GM18508 (cell line): Measurements from ENCODE around the gene UMPS.
"Not testable (repeated sequence)": the region's sequence is repeated elsewhere in the genome, so short reads cannot be mapped to it uniquely, and the experiment has no call there.

Experiments used
- ATAC-seq: cut with Tn5 transposase; IDR thresholded peaks from one replicate; pipeline ENCODE4 v1.9.1; 2021; ENCODE audit warnings: moderate number of reproducible peaks; ENCODE audit not compliant: insufficient read depth, unreplicated experiment

UMPS gene

GRCh38 chr3:124705552-124705951 lies 24.7 kb upstream of the UMPS start:
- no peak for ATAC-seq

DNA sequence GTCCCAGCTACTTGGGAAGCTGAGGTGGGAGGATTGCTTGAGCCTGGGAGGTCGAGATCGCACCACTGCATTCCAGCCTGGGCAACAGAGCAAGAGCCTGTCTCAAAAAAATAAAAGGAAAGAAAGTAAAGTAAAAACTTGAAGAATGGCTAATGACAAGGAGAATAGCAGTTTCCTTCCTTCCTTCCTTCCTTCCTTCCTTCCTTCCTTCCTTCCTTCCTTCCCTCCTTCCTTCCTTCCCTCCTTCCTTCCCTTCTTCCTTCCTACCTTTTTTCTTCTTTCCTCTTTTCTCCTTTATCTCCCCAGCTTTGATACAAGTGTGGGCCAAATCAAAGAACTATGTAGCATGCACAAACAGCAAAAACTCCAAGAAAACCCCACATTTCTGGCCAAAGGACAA lies 23.0 kb upstream of the UMPS start:
- not testable (repeated sequence) for ATAC-seq

GRCh38 chr3:124707656-124708062 lies 22.6 kb upstream of the UMPS start:
- no peak for ATAC-seq

GRCh38 chr3:124714223-124714853 lies 15.9 kb upstream of the UMPS start:
- no peak for ATAC-seq

- no peak for ATAC-seq
Measured at GRCh38 chr3:124722589-124722988, 7.7 kb upstream of the UMPS start.

- ATAC-seq: no peak
Measured at GRCh38 chr3:124730941-124731297, 667 bp downstream of the UMPS start.

- no peak for ATAC-seq
Measured at GRCh38 chr3:124731760-124732159, 1.5 kb downstream of the UMPS start.

DNA sequence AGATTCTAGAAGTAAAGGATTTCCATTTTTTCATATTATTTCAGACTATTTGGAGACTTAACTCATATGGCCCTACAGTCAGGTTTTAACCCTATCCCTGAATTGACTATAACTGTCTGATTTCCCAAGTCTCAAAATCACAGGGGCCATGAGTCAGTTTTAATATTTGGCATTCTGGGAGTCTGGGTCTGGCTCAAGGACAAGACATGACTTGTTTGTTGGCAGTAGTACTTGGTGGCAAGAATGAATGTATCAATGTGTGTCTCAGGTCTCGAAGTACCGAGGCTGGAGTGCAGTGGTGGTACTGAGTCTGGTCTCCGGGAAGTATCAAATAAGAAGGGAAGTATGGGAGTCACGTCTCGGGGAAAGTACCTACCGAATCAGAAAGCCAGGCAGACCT lies 10.8 kb downstream of the UMPS start:
- ATAC-seq: no peak

GRCh38 chr3:124745756-124746155 lies 15.5 kb downstream of the UMPS start:
- ATAC-seq: no peak

DNA sequence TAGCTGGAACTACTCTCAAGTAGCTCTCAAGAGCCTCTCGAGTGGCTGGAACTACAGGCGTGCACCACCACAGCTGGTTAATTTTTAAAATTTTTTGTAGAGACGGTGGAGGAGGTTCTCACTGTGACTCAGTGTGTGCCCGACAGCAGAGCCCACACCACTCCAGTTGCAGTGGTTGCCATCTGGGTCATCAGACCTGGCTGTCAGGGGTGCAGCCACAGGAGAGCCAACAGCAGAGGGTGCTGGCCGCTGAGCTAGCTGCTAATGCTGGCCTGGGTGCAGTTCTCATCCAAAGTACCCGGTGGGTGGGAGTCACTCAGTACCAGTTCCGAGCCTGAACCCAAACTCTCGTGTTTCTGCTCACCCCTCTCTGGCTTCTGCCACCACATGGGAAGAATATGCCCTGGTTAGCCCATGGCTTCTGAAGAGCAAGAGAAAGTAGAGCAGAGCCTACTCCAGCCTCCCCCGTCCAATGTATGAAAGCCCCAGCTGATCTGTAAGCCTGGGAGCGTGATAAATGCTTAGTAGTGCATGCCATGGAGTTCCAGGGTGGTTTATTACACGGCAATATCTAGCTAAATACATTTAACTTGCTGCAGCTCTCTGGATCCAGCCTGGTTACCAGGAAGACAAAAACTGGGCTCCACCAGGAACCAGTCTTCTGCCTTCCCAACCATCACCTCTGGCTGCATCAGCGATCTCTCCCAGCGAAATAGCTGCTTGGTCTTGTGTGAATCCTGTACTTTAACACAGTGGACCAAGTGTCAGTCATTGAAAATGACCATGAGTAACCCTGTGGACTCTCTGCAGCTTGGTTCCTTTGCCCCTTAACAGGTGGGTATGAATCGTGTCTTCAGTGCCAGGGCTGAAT lies 17.1 kb downstream of the UMPS start:
- no peak for ATAC-seq

- no peak for ATAC-seq
Measured at GRCh38 chr3:124748560-124749198, 18.4 kb downstream of the UMPS start.

- not testable (repeated sequence) for ATAC-seq
Measured at GRCh38 chr3:124749877-124750276, 19.6 kb downstream of the UMPS start.

DNA sequence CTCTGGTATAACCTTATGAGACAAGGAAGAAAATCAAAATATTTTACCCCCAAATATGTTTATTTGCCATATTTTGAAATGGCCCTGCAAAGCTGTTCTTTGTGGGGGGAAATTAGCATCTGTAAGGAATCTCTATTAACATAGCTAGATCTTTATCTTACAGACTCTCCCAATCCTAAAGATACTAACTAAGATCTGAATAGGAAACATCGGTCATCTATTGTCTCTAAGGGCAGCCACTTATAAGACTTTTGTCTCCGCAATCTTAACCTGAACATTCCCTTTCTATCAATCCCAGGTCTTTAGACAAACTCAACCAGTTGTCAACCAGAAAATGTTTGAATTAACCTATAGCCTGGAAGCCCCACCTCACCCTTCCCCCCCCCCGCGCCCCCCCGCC lies 21.2 kb downstream of the UMPS start:
- no peak for ATAC-seq

- ATAC-seq: no peak
Measured at GRCh38 chr3:124752051-124752450, 21.8 kb downstream of the UMPS start.

- ATAC-seq: not testable (repeated sequence)
Measured at GRCh38 chr3:124757926-124758325, 27.7 kb downstream of the UMPS start.

DNA sequence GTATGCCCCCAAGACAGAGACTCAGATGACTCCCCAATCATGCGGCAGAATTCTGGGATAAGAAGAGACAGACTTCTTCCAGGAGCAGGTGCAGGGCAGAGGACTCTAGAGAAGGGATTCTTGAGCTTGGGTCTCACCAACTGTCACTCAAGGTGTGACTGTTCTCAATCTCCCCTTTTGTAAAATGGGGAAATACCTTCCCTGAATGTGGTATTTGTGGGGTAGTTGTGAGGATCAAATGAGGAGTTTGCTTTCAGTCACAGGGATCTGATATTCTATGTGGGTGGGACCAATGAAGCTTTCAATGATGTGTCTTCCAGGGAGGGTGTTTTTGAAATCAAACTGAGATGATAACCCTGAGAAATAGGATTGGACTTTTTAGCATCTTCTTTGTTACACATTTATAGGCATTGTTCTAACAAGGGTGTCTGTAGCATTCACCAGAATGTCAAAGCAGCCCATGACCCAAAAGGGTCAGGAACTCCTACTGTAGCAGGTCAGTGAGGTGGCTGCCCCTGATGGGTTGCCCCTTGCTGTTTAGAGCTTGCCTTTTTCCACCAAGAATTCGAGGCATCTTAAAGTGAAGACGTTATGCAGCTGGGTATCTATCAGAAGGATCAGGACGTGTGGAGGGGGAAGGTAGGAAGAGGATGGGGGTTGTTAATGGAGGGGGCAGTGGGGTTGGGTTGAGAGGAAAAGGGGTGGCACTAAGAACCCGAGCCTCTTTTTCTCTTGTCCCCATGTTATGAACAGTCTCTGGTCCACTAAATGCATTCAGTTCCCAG lies 28.8 kb downstream of the UMPS start:
- no peak for ATAC-seq

DNA sequence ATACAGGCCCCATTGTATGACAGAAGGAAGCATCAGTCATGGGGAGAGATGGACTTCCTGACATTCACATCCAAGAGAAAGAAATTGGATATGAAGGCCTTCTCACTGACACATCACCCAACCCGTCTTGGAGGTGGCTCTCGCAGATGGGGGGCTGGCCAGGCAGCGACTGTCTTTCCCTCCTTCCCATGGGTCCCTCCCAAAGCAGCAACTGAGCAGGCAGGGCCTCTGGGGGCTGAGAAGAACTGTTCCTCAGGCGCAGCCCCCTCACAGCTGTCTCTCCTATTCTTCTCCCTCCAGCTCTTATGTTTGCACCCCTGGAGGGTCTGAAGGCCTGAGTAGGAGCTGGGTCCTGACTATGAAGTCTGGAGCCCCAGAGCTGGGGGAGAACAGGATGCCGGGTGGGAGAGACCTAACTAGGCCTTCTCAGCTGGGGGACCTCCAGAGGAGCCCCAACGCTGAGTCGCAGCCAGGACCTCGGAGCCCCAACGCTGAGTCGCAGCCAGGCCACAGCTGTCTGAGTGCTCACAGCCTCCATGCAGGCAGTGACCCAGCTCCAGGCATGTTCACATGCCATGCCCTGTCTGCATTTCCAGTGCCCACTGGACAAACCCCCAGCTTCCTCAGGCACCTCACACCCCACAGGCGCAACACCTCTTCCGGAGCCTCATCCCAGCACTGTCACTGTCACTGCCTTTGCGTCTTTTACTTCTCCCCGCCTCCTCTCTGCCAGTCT lies 29.6 kb downstream of the UMPS start:
- ATAC-seq: no peak

DNA sequence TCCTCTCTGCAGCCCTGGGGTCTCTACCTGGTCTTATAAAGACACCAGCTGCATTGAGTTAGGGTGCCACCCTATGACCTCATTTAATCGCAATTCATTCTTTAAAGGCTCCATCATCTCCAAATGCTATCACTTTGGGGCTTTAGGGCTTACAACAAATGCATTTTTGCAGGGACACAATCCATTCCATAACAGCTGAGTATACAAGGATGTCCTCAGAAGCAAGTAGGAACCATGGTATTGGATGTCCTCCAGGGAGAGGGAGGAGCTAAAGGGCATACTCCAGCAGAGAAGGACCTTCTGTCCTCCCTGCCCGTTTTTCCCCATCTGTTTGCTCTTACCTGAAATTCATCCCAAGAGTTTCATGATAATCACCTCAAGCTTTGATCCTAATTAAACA lies 30.3 kb downstream of the UMPS start:
- ATAC-seq: no peak

DNA sequence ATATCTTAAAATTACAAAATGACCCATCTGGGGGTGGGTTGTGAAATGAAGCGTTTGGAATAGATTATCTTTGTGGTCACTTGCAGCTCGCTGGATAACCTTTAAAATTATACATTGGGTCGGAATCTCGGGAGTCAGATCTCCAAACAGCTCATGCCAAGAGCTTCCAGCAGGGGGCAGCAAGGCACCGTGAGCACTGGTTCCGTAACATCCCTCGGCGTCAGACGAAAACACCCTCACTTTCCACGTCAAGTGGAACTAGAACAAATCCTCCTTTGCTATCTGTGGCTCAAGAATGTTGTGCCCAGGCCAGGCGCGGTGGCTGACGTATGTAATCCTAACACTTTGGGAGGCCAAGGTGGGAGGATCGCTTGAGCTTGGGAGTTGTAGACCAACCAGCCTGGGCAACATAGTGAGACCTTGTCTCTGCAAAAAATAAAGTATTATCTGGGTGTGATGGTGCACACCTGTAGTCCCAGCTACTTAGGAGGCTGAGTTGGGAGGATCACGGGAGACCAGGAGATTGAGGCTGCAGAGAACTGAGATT lies 31.1 kb downstream of the UMPS start:
- ATAC-seq: no peak
